Kidney (tissue), 14 donors: ENCODE data around the gene SPSB4. TPM values are rescaled to one million over a fixed set of nuclear protein-coding genes. Genes with fewer than 3 reads are reported as not detected.

ENCODE experiments used
- DNase-seq, 5 donors: peaks; one replicate each; pipeline ENCODE4 v3.0.0-alpha.2; 2013 to 2020
- FAIRE-seq: peaks from 2 replicates; lab custom pipeline; 2012; peaks lifted over from hg19 to GRCh38; lab: Jason Lieb, UNC
- H3K27ac ChIP-seq, 2 donors: one replicate each; pipeline ENCODE4 v1.7.0; 2013; ENCODE audit warnings: low read depth in 2 of 2, low read length in 2 of 2, inconsistent platforms in 1 of 2
- H3K27me3 ChIP-seq: one replicate; pipeline ENCODE4 v1.7.1; 2013; ENCODE audit warnings: low read length, inconsistent platforms; ENCODE audit not compliant: control insufficient read depth, insufficient read depth
- H3K36me3 ChIP-seq, 3 donors: one replicate each; pipeline versions ENCODE4 v1.7.0 to v1.7.1; 2013; ENCODE audit warnings: low read length in 3 of 3, control low read depth in 1 of 3, inconsistent platforms in 1 of 3; ENCODE audit not compliant: insufficient read depth in 3 of 3, control insufficient read depth in 2 of 3
- H3K4me1 ChIP-seq, 3 donors: one replicate each; pipeline versions ENCODE4 v1.7.0 to v1.7.1; 2013; ENCODE audit warnings: low read length in 3 of 3, inconsistent platforms in 1 of 3, low read depth in 1 of 3; ENCODE audit not compliant: control insufficient read depth in 2 of 3, insufficient read depth in 2 of 3
- H3K4me3 ChIP-seq, 3 donors: one replicate each; pipeline versions ENCODE4 v1.7.0 to v1.8.1; 2013; ENCODE audit warnings: low read length in 3 of 3, control low read depth in 1 of 3, inconsistent platforms in 1 of 3
- H3K9ac ChIP-seq, 3 donors: one replicate each; pipeline versions ENCODE4 v1.7.0 to v1.7.1; 2013; ENCODE audit warnings: low read length in 3 of 3, control low read depth in 1 of 3, inconsistent platforms in 1 of 3
- H3K9me3 ChIP-seq, 3 donors: one replicate each; pipeline versions ENCODE4 v1.7.0 to v1.7.1; 2013; ENCODE audit warnings: low read length in 3 of 3, control low read depth in 1 of 3, inconsistent platforms in 1 of 3; ENCODE audit not compliant: control insufficient read depth in 2 of 3, insufficient read depth in 1 of 3
- intact Hi-C: fragments of 100-400 bp; cut with DNase I; formaldehyde crosslinking; loops from one replicate; pipeline ENCODE4 v1.11.1; 2022
- polyA plus RNA-seq: library from polyadenylated mRNA; stranded (reverse); fragments of 350-450 nt; fragmentation: Illumina TruSeq; extraction: RNeasy Lipid Tissue Mini Kit (QIAGEN cat#74804); gene quantifications from one replicate; pipeline ENCODE4 v1.2.3, GENCODE V29; 2014; ENCODE audit warnings: low read depth, low replicate concordance; ENCODE audit not compliant: insufficient read depth
- total RNA-seq: library from RNA; stranded (reverse); fragmentation: NEBNext Ultra II Directional; extraction: Animal tissue kit (Norgen Biotek cat#: 25700); gene quantifications from one replicate; pipeline ENCODE4 v1.2.1, GENCODE V29; 2021
- TF ChIP-seq, protein P1 (sequence below): IDR thresholded peaks from 3 replicates; pipeline ENCODE4 v1.5.1; 2012; ENCODE audit warnings: mild to moderate bottlenecking, moderate library complexity, borderline replicate concordance; ENCODE audit not compliant: insufficient read depth; ENCODE audit errors: extremely low read depth
- donor health status: control.
- donor health status: control.
- donor health status: control.
- donor health status: control.
- donor health status: control.
- donor health status: DM: yes; HTN: yes; CAD: no.
- donor health status: Normal renal cell carcinoma (clear cell type).

SPSB4 gene
- total and polyA plus RNA-seq, 2 donors from 2014 or later, result 0.57 to 1.9 TPM

GRCh38 chr3:141059816-141060215, 8.7 kb downstream of the SPSB4 start:
- H3K36me3 ChIP-seq, result no peaks in the 10 kb centered on the region
- H3K4me3 ChIP-seq, result no peak overlapping the region
- intact Hi-C loops, result no loop called here
- H3K27ac ChIP-seq, result no peak overlapping the region
- H3K9ac ChIP-seq, result no peak overlapping the region
- no peak for FAIRE-seq
- TF ChIP-seq, protein P1, sequence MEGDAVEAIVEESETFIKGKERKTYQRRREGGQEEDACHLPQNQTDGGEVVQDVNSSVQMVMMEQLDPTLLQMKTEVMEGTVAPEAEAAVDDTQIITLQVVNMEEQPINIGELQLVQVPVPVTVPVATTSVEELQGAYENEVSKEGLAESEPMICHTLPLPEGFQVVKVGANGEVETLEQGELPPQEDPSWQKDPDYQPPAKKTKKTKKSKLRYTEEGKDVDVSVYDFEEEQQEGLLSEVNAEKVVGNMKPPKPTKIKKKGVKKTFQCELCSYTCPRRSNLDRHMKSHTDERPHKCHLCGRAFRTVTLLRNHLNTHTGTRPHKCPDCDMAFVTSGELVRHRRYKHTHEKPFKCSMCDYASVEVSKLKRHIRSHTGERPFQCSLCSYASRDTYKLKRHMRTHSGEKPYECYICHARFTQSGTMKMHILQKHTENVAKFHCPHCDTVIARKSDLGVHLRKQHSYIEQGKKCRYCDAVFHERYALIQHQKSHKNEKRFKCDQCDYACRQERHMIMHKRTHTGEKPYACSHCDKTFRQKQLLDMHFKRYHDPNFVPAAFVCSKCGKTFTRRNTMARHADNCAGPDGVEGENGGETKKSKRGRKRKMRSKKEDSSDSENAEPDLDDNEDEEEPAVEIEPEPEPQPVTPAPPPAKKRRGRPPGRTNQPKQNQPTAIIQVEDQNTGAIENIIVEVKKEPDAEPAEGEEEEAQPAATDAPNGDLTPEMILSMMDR, result no peak
- peak in 1 of 5 donors; percentile 1 for DNase-seq
- no peaks in the 10 kb centered on the region for H3K27me3 ChIP-seq
- no peaks in the 10 kb centered on the region for H3K9me3 ChIP-seq
- H3K4me1 ChIP-seq, result peaks cover 0 to 17% (median 9%) of the 10 kb centered on the region in 3 donors

DNA sequence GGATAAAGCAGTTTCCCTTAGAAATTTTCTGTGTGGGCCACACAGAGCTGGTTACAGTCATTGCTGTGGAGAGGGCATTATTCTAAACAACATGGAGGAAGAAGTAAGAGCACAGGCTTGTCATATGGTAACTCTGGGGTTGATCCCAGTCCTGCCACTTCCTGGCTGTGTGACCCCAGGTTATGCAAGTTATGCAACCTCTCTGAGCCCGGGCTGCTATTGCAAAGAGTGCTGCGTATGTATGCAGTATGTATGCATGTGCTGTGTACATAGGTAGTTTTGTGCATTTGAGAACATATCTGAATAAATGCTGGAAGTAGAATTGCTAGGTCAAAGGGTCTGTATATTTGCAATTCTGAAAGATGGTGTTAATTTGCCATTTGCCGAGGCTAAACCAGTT, 9.2 kb downstream of the SPSB4 start:
- Histone ChIP-seq H3K36me3 (no peaks in the 10 kb centered on the region), H3K4me3 (no peak overlapping the region), H3K27ac (no peak overlapping the region), H3K27me3 (no peaks in the 10 kb centered on the region), H3K9me3 (no peaks in the 10 kb centered on the region), H3K9ac (no peak overlapping the region), H3K4me1 (peaks cover 0 to 17% (median 9%) of the 10 kb centered on the region in 3 donors)
- DNase-seq (no peak), FAIRE-seq (no peak)
- TF ChIP-seq, protein P1, result no peak
- intact Hi-C loops, result no loop called here

- no peak for FAIRE-seq
Observed at GRCh38 chr3:141063831-141064230, 12.7 kb downstream of the SPSB4 start.

More at GRCh38 chr3:141063831-141064230, 12.7 kb downstream of the SPSB4 start:
- peak in 2 of 5 donors; percentile 8 to 37 for DNase-seq
- intact Hi-C loops, result no loop called here
- Histone ChIP-seq H3K27me3 (no peaks in the 10 kb centered on the region), H3K4me1 (peaks cover 0 to 9% (median 7%) of the 10 kb centered on the region in 3 donors), H3K36me3 (no peaks in the 10 kb centered on the region), H3K27ac (no peak overlapping the region), H3K9me3 (no peaks in the 10 kb centered on the region), H3K4me3 (no peak overlapping the region), H3K9ac (no peak overlapping the region)
- TF ChIP-seq, protein P1, result no peak
